HG02571 (cell line): ENCODE measurements around the gene PDIK1L.

Experiments
- ATAC-seq: cut with Tn5 transposase; IDR thresholded peaks from one replicate; pipeline ENCODE4 v1.9.1; 2021; ENCODE audit warnings: mild to moderate bottlenecking, moderate library complexity; ENCODE audit not compliant: unreplicated experiment

Gene PDIK1L

GRCh38 chr1:26121854-26122773 is 10.5 kb downstream of the PDIK1L start:
- ATAC-seq = no peak

GRCh38 chr1:26122988-26123973 is 11.7 kb downstream of the PDIK1L start:
- ATAC-seq = no peak

DNA sequence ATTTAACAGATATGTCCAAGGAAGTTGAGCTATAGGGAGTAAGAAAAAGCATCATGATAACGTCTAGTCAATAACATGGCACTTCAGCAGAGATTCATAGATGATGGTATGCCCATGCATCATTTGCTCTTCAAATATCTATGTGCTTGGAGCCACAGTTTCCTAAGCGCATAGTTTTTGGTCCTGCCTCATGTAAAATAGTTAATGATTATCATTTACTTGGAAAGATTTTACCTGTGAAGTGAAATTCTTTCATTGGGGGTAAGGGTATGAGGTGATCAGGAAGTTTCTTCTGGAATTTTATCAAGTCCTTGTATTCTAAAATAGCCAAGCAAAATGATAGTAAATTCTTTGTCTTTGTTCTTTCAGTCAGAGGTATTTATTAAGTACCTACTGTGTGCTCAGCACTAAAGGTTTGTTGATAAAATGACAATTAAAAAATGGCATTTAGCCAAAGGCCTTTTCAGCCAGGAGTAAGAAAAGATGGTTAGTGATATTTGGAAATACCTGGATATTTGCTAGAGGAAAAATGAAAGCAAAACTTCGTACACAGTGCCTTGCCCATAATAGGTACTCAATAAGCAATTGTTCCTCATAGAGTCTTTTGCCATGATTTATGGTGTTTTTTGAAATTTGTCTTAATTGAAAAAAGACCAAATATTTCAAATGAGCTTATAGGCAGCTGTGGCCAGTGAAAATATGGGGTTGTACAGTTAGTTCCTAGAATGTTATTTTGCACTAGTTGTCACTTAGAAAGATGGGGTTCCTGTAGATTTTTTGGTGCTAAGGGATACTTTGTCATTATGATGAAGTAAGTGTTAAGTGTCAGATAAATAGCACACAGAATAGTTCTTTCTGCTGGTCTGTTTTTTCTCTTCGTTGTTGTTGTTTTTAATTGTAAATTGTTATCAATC is 13.1 kb downstream of the PDIK1L start:
- no peak for ATAC-seq

DNA sequence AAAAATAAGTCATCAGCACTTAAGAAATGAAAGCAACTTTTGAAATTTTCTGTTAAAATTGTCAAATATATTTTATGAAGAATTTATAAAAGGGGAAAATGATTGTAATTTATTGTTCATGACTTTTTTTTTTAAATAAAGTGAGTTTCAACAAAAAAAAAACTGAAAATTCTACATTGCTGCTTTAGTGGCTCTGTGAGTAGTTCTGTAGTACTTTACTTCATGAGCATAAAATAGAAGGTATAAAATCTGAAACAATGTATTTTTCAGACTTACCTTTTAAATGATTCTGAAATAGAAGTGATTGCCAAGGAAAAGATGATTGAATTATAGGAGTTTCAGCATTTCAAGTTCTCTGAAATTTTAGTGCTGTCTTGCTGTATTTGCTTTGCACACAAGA is 13.8 kb downstream of the PDIK1L start:
- no peak for ATAC-seq

- ATAC-seq = no peak
Observed at GRCh38 chr1:26125946-26126320, 14.3 kb downstream of the PDIK1L start.

- peak; percentile 63 for ATAC-seq
Observed at GRCh38 chr1:26126321-26127084, 14.9 kb downstream of the PDIK1L start.

DNA sequence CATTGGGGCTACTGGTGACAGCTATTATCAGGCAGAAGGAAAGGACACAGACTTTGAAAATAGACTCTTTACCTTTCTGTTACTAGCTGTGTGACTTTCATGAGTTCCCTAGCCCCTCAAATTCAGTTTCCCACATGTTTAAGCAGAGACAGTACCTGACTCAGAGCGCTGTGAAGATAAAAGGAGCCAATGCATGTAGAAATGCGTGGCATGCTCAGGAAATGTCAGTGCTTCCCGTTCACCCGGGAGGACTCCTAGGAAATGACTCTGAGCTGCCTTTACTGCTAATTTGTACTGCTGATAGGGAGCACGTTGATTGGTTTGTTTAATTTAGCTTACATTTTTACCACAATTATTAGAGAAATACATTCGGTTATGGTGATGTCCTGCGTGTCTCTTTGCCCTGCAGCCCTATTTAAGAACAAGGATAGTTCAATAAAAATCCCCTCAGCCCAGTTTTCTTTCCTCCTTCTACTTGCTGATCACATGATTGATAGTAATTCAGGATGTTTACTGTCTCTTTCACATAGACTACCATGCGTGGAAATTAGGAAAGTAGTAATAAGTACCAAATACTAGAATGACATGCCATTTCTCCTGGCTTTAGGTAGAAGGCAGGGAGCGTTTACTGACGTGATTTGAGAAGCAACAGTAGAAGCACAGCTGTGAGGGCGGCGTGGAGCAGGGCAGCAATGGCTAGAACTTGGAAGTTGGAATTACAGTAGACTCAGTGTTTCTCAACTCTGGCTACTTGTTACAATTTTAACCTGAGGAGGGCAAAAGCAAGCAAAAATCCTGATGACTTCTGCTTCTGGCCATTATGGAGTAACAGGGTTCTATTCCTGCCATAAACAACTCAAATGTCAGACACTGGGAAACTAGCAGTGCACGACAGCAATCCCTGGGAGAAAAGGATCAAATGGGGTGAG is 15.9 kb downstream of the PDIK1L start:
- ATAC-seq = no peak

DNA sequence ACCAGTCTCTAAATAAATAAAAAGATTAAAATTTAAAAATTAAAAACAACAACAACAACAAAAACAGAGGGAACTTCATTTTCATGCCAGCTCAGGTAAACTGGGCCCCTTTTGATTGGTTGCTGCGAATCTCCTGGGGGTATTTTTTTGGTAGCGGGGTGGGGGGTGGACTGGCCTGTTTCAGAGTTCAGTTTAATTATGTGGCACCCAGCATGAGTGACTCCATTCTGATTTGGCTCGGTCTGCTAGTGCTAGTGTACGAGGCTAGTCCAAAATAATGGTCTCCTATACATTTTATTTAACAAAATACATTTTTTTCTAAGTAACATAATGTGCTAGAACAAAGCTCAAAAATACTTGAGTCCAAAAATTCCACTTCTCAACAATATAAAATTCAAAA is 18.2 kb downstream of the PDIK1L start:
- ATAC-seq = no peak

DNA sequence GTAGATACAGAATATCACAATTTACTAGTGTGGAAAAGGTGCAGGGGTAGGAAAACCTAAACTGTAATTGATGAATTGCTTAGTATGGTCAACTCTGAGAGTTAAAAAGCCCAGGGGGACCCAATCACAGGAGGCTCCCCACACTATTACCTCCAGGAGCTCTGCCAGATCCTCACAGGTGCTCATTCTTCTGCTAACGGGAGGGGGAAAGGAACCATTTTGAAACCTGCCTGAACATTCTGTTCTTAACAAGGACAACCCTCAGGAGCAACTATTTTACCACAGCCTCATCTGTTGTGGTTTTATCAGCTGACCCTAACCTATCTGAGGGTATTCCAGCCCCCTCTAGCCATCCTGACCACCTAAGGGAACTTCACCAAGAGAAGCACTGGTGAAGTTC is 19.1 kb downstream of the PDIK1L start:
- ATAC-seq = no peak

GRCh38 chr1:26132128-26132833 is 20.7 kb downstream of the PDIK1L start:
- ATAC-seq = no peak

GRCh38 chr1:26132834-26133167 is 21.2 kb downstream of the PDIK1L start:
- ATAC-seq = no peak

- ATAC-seq = no peak
Observed at GRCh38 chr1:26134466-26134865, 22.8 kb downstream of the PDIK1L start.

DNA sequence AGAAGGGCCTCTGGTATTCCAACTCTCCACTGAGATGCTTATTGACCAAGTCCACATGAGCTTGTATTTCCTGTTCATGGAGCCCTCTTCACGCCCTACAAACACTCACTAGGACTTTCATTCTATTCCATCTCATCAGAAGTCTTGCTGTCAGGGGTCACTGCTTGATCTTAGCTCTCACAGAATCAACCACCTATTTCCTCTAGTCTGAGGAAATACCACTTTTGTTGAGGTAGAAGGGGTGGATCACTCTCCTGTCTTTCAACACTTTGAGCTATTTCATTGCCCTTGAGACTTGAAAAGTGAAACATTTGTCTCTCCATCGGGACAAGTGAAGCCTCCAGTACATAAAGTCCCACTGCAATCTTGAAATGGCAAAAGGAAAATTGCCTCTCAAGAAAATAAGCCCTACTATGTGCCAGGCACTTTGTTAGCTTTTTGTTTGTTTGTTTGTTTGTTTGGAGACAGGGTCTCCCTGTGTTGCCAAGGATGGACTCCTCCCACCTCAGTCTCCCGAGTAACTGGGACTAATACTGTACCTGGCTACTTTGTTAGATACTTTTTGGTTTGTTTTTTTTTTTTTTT is 27.4 kb downstream of the PDIK1L start:
- no peak for ATAC-seq

GRCh38 chr1:26142159-26142558 is 30.5 kb downstream of the PDIK1L start:
- ATAC-seq = no peak

- ATAC-seq = peak; percentile 53
Observed at GRCh38 chr1:26145041-26145959, 33.7 kb downstream of the PDIK1L start.

DNA sequence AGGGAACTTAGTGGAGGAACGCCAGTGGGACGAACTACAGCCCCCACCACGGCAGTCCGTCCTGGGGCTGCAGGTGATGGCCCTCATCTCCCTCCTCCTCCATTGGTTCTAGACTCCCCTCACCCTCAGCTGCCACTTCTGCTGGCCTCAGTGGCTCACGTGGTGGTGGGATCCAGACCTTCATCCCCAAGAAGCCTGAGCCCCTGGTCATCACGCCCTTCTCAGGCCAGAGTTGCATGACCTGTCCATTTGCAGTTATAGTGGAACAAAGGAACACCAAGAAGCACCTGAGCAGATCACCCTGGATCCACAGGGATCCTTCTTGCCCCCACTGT is 34.3 kb downstream of the PDIK1L start:
- ATAC-seq = no peak

DNA sequence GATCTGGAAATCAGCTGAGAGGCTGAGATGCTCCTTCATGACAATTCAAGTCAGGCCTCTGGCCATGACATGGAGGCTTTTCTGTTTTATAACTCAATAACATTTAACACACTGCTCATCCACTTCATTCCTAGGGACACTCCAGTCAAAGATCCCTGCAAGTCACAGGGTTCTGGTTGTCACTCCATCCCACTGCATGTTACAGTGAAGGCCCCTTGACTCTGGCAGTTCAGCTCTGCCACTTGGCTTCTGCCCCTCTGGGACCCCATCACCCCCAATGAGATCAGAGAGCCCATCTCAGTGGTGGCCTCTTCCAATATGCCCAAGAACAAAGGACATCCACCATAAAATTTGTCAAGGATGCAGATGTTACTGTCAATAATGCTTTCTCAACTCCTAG is 37.3 kb downstream of the PDIK1L start:
- ATAC-seq = no peak
